GM19455 (cell line): Measurements from ENCODE around the gene GALNT14.

Experiments
- ATAC-seq: cut with Tn5 transposase; IDR thresholded peaks from one replicate; pipeline ENCODE4 v1.9.1; 2021; ENCODE audit not compliant: unreplicated experiment

The GALNT14 gene

GRCh38 chr2:31058096-31059035, 79.9 kb downstream of the GALNT14 start:
- no peak for ATAC-seq

DNA sequence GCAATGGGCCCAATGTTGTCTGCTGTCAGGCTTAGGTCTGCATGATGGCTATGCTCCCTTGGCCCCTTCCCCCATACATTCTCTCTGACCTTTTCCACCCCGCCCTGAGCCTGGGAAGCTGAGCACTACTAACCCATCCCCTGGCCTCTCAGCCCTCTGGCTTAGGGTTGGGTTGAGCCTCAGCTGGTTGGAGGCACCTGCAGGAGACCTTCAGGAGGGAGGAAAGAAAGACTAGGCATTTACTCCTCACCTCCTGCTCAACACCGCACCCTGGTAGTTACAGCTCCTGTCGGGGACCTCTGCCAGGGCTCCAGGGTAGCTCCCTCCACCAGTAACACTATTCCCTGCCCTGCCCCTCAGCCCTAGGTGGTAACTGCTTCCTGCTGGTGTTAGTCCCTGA, 80.5 kb downstream of the GALNT14 start:
- no peak for ATAC-seq

DNA sequence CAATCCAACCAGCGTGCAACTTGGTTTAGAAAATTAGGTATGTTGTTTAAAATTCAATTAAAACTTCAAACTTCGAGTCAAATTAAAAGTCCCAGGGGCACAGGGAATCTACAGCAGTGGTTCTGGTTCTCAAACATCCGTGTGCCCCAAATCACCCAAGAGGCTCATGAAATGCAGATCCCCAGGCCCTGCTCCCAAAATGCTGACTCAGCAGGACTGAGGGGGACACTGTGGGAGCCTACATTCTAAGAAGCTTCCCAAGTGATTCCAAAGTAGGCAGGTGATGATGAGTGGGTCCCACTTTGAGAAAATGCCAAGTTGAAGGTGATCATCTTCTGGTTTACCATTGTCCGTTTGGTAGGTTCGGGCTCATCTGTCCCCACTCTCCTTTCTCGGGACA, 82.3 kb downstream of the GALNT14 start:
- no peak for ATAC-seq

- ATAC-seq = no peak
Measured at GRCh38 chr2:31054842-31055388, 83.3 kb downstream of the GALNT14 start.

DNA sequence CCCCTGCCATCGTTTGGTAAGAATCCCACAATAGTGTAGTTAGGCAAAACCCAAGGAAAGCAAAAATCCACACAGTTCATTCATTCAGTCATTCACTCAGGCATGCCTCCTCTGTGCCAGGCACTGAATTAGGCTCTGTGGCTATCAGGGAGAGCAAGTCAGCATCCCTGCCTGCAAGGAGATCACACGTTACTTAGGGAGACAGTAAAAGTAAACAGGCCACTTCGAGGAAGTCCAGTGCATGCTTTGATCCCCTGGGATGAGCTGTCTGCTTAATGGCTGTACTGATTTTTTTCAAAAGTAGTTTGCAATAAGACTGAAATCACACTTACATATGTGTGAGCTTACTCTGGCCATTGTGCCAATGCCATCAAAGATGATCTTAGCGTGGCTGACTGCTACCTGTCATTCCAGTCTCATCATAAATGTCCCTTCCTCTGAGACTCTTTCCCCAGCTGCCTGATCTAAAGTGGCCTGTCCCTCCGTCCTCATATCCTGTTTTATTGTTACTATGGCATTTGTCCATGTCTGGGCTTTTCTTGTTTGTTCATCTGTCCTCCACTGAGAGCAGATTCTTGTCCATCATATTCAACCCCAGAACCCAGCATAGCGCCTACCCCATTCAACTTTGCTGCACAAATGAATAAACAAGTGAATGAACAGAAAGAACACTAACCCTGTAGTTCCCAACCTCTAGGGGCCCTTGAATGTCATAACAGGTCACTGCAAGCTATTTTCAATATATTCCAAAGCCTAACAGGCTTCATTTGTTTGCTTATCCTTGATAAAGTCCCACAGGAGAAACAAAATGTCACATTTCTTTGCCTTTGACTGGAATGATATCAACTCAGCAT, 84.1 kb downstream of the GALNT14 start:
- no peak for ATAC-seq

- no peak for ATAC-seq
Measured at GRCh38 chr2:31052284-31052683, 86.0 kb downstream of the GALNT14 start.

DNA sequence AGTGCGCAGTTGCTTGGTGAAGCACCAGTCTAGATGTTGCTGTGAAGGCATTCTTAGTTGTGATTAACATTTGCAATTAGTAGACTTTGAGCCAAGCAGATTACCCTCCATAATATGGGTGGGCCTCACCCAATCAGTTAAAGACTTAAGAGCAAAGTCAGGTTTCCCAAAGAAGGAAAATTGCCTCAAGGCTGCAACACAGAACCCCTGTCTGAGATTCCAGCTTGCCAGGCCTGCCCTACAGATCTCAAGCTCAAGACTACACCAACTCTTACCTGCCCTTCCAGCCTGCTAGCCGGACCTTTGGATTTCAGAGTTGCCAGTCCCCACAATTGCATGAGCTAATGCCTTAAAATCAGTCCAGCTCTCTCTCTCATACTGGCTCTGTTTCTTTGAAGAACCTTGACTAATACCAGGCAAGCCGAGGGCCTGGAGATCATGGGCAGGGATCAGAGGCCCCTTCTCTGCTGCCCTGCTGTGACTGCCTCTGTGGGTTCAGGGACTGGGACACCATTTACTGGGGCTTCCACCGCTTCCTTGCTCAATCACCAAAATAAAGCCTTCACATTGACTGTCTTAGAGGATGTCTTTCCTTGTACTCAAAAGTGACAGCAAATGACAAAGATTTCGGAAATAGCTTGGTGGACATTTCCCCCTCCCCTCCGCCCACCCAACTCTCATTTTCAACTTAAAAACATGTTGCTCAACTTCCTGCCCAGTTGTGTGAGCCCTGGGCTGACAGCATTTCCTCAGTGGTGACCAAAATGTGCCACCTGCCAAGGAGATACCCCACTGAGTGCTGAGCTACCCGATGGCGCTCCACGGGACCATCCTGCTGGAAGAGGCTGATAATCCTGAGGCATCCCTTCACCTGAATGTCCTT, 86.7 kb downstream of the GALNT14 start:
- no peak for ATAC-seq

DNA sequence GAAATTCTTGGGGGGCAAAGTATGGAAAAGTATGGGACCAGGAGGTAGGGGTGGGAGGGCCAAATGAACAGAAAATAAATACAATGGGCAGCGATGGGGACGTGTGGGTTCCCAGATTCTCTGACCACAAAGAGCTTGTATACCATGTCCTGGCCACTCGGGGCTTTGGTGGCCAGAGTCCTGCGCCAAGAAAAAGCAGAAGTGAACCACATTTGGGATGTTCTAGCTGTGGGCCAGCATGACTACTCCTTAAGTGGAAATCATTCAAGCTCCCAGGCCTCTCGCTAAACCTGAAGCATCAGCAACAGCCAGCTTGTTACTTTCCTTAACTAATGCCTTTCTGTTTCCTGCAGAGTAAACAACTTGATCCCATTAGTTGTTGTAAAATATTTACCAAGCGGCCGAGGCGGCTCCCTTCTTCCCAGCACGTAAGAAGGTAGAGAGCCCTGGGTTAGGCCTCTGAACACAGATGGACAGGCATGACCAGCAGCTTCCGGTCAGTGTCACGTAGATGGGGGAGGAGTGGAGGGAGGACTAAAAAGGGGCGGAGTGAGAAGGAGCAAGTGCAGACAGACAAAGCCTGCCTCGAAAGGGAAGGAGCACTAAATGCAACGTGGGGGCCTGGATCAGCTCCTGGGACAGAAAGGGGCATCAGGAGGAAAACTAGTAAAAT, 88.2 kb downstream of the GALNT14 start:
- ATAC-seq = no peak

DNA sequence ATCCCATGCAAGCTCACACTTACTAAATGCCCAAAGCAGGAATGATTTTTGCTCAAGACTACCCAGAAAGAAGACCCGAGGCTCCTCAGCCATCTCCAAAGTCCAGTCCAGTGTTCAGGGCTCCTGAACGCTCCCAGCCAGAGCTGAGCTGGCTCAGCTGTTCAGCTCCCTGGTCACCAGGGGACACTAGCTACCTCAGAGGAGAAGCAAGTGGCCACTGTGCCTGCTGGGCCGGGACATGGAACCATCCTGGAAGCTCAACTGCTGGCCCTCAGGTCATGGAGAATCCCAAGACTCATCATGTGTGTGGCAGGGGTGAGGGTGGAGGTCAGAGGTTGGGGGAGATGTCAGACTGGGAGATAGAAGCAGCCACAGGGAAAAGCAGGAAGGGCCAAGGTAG, 89.0 kb downstream of the GALNT14 start:
- ATAC-seq = no peak

- ATAC-seq = no peak
Measured at GRCh38 chr2:31047599-31047998, 90.6 kb downstream of the GALNT14 start.

DNA sequence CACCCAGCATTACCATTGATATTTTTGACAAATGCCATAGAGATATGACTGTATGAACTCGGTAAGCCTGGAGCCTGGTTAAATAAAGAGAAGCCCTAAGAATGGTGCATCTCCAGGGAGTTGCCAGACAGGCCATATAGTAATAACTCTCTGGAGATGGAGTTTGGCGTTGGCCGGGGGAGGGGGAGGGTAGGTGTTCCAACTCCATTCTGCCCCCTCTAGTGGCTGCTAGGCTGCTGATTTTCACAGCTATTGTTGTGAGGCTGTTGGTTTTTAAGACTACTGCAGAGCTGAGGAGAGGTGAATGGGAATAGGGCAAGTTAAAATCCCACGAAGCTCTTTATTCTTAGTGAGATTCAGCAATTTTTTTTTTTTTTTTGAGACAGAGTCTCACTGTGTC, 99.9 kb downstream of the GALNT14 start:
- no peak for ATAC-seq

DNA sequence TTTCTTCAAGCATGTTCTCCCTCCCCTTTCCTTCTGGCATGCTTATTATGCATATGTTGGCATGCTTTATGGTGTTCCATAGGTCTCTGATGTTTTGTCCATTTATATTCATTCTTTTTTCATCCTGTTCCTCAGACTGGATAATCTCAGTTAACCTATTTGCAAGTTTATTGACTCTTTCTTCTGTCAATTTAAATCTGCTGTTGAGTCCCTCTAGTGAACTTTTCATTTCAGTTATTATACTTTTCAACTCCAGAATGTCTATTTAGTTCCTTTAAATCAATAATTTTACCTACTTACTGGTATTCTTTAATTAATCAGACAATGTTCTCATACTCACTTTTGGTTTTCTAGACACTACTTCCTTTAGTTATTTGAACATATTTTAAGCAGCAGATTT, 101.2 kb downstream of the GALNT14 start:
- no peak for ATAC-seq

DNA sequence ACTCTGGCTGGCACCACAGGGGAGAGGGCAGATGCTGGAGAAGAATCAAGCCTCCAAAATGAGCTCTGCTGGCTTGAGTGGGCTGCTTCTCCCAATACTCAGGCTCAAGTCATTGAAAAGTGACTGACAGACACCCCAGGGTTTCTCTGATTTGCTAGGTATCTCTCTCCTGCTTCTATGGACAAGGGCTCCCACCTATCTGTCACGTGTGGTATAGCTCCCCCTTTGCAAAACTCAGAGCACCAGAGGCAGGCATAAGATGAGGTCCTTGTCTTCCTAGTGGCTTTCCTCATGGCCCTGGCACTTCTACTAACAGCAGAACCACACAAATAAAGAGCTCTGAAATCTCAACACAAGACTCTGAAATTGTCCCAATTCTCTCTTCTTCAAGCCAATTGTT, 105.2 kb downstream of the GALNT14 start:
- ATAC-seq = no peak

DNA sequence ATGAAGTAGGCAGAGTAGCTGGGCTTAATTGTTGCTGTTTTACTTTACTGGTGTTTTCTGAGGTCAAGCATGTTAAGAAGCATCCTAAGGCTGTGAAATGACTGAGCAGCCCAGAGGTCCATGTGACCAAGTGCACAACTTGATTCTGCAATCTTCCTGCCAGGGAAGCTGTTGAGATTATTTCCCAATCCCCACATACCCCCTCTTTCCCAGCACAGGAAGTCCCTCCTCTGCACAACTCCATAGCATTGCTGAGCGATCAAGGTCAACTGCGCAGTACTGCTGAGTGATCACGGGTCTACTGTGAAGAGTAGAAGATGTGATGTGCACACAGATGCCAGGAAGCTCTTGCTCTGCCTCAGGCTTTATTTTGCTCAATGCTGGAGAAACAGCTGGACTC, 105.8 kb downstream of the GALNT14 start:
- ATAC-seq = no peak

GRCh38 chr2:31031132-31031706, 107.0 kb downstream of the GALNT14 start:
- ATAC-seq = peak; percentile 95

- ATAC-seq = no peak
Measured at GRCh38 chr2:31028417-31028816, 109.8 kb downstream of the GALNT14 start.

GRCh38 chr2:31027549-31027948, 110.7 kb downstream of the GALNT14 start:
- ATAC-seq = no peak

DNA sequence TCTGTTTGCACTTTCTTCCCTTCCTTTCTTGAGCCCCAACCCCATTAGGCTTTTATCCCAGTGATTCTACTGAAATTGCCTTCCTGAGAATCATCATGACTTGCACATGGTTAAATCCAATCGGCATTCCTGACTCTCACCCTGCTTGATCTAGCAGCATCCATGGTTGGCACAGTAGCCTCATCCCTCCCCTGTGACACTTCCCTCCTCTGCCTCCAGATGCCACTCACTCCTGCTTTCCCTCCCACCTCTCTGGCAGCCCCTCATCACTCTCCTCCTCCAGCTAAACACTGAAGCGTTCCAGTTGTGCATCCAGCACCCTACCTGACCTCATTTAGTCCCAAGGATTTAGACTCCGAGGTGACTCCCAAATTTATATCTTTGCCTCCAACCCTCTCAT, 114.7 kb downstream of the GALNT14 start:
- no peak for ATAC-seq

GRCh38 chr2:31020713-31021112, 117.5 kb downstream of the GALNT14 start:
- ATAC-seq = no peak

DNA sequence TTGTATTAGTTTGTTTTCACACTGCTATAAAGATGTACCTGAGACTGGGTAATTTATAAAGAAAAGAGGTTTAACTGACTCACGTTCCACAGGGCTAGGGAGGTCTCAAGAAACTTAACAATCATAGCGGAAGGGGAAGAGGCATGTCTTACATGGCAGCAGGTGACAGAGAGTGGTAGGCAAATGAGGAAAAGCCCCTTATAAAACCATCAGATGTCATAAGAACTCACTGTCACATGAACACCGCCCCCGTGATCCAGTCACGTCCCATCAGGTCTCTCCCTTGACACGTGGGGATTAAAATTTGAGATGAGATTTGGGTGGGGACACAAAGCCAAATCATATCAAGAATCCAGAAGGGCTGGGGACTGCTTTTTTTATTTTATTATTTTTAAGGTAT, 120.0 kb downstream of the GALNT14 start:
- ATAC-seq = no peak
